Astrocyte (in vitro differentiated cells and primary cell): ENCODE measurements around the gene CLEC16A.

Experiments used
- CTCF ChIP-seq: IDR thresholded peaks from 2 replicates; pipeline ENCODE4 v1.5.1; 2011; ENCODE audit warnings: low read depth, mild to moderate bottlenecking, inconsistent platforms, low read length, moderate library complexity; ENCODE audit not compliant: insufficient read depth
- EZH2 ChIP-seq: IDR thresholded peaks from 2 replicates; pipeline ENCODE4 v1.6.1; 2012; ENCODE audit warnings: mild to moderate bottlenecking, low read length, inconsistent platforms; ENCODE audit not compliant: insufficient read depth

GRCh38 chr16:11207646-11208045, 263.3 kb downstream of the CLEC16A start:
- no peak for TF ChIP-seq CTCF
- TF ChIP-seq EZH2 = no peak
